Measurements from ENCODE around the gene PLCB1.

The PLCB1 gene

DNA sequence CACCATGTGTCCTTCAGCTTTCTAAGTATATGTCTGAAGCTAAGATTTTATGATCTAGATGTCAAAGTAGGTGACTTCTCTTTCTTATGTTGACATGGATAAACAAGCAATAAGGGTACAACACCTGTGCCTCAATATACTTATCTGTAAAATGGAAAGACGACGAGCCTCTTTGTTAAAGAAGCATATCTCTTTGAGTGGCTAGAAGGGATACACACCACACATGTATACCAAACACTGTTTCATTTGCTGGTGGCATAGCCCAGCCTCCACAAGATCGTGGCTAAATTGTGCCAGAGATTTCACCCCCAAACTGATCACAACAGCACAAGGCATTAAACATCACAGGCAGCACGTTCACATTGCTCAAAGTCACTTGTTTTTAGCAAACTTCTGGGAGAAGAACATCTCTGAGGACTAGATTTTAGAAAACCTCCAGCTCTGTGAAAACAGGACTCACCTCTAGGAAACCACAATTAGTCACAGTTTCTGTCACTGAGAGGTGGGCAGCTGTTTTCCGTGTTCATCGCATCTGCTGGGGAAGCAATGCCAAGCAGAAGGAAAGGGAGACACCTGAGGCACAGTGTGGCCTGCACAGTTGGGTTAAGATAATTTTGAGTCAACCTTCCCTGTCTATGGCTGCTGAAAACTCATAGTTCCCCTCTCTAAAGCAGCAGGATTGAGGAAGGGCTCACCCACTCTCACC is 673.8 kb downstream of the PLCB1 start:
- peaks cover 10% of the 10 kb centered on the region for H3K36me3 Mint-ChIP-seq (ENCODE audit: low read depth)
- H3K27ac Mint-ChIP-seq, result peak overlapping the region; percentile 39
- H3K9me3 Mint-ChIP-seq, result no peaks in the 10 kb centered on the region
- no peak for DNase-seq
- TF ChIP-seq, protein P1, sequence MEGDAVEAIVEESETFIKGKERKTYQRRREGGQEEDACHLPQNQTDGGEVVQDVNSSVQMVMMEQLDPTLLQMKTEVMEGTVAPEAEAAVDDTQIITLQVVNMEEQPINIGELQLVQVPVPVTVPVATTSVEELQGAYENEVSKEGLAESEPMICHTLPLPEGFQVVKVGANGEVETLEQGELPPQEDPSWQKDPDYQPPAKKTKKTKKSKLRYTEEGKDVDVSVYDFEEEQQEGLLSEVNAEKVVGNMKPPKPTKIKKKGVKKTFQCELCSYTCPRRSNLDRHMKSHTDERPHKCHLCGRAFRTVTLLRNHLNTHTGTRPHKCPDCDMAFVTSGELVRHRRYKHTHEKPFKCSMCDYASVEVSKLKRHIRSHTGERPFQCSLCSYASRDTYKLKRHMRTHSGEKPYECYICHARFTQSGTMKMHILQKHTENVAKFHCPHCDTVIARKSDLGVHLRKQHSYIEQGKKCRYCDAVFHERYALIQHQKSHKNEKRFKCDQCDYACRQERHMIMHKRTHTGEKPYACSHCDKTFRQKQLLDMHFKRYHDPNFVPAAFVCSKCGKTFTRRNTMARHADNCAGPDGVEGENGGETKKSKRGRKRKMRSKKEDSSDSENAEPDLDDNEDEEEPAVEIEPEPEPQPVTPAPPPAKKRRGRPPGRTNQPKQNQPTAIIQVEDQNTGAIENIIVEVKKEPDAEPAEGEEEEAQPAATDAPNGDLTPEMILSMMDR (IDR thresholded peaks at IDR 0.05), result no peak
- H3K27me3 Mint-ChIP-seq (ENCODE audit: low read depth, poor library complexity), result peaks cover 3% of the 10 kb centered on the region
- H3K4me1 Mint-ChIP-seq, result peaks cover 71% of the 10 kb centered on the region
- H3K4me3 Mint-ChIP-seq, result no peak overlapping the region

DNA sequence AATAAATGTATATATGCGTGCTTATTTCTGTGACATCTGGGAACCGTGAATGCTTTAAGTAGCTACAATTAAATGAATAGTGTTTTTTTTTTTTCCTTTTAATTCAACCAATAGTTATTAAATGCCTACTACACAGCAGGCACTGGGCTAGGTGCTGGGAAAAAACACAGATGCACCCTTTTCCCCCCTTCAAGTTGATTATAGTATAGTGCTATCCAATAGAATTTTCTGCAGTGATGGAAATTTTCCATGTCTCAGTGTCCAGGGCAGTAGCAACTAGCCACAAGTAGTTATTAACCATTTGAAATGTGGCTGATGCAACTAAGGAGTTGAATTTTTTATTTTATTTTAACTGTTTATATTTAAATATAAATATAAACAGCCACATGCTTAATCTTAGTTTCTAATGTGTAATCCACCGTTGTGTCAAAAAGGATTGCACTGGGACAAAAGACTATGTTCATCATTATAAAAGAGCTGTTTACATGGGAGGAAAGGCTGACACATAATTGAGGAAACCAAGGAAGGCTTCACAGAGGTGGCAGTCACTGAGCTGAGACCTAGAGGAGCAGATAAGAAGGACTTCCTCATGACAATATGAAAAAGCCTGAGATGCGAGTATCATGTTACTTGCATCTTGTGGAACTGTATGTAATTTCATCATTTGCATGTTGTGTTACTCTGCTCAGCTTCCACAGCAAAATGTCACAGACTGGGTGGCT is 675.6 kb downstream of the PLCB1 start:
- H3K27me3 Mint-ChIP-seq (ENCODE audit: low read depth, poor library complexity), result peaks cover 4% of the 10 kb centered on the region
- H3K36me3 Mint-ChIP-seq (ENCODE audit: low read depth), result peaks cover 4% of the 10 kb centered on the region
- H3K4me1 Mint-ChIP-seq, result peaks cover 64% of the 10 kb centered on the region
- H3K27ac Mint-ChIP-seq, result no peak overlapping the region
- TF ChIP-seq, protein P1 (IDR thresholded peaks at IDR 0.05), result no peak
- H3K4me3 Mint-ChIP-seq, result no peak overlapping the region
- DNase-seq, result no peak
- no peaks in the 10 kb centered on the region for H3K9me3 Mint-ChIP-seq

DNA sequence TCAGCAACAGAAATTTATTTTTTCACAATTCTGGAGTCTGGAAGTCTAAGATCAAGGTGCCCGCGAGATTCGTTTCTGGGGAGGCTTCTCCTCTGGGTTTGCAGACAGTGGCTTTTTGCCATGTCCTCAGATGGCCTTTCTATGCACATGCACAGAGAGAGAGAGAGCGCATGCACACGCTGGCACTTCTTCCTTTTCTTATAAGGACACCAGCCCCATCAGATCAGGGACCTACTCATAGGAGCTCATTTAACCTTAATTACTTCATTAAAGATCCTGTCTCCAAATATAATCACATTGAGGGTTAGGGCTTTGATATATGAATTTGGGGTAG is 676.1 kb downstream of the PLCB1 start:
- Mint-ChIP-seq H3K4me3 (no peak overlapping the region), H3K4me1 (peaks cover 61% of the 10 kb centered on the region), H3K27me3 (ENCODE audit: low read depth, poor library complexity) (peaks cover 4% of the 10 kb centered on the region), H3K27ac (peak overlapping the region; percentile 26), H3K36me3 (ENCODE audit: low read depth) (peaks cover 4% of the 10 kb centered on the region), H3K9me3 (no peaks in the 10 kb centered on the region)
- no peak for DNase-seq
- TF ChIP-seq, protein P1 (IDR thresholded peaks at IDR 0.05), result no peak

DNA sequence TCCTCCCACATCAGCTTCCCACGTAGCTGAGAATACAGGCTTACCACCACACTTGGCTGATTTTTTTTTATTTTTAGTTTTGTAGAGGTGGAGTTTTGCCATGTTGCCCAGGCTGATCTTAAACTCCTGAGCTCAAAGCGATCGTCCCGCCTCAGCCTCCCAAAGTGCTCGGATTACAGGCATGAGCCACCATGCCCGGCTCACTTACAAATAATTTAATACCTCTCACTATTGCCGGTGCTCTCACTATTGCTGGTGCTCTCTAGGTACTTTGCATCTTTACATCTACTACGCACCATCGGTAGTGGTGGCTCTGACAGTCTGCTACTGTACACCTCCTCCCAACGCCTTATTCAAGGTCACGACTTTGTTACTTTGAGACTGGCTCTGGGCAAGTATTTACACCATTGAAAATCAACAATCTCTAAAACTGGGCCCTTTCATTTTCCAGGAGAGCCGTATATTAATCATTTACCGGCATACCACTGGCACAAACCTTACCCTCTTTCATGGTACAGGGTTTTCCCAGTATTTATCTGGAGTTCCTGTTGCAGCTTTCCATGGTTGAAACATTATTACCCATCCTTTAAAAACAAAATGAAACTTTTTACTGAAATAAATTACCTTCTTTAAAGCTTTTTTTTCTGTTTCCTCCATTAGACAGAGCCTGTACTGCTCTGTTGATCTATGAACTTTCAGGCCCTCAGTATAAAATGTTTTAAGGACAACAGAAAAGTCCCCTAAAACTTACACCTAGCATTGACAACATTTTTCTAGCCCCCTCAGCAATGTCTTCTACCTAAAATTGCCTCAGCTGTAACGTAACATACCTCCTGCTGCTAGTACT is 677.3 kb downstream of the PLCB1 start:
- H3K4me3 Mint-ChIP-seq, result peak overlapping the region; percentile 45

DNA sequence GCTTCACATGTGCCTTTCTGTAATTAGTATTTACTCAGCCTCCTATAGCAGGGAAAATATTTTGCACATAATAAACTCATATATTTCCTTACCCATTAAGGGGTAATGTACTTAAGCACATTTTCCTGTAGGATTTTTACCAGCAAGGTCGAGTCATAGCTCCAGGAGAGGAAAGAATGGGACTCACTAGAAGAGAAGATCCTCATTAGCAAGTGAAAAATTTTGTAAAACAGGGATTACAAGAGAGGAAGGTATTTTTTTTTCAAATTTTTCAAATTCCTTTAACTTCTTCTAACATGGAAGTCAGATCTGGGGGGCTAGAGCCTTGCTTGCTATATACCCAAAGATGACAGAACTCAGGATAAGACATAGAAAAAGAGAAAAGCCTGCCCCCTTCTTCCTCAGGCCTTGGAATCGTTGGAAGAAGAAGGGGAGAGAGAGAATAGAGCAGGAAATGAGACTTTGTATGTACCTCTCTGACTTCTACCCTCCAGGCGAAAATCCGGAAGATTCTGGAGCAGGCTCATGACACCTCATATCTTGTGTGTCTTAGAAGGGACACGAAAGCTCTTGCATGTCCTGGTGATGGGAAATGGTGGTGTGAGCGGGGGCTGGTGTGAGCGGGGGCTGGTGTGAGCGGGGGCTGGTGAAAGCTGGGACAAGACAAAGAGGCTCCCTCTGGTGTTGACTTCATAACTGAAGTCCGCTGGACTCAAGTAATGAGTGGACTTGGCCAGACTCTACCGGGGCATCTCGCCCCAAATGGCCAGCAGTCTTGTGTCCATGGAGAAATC is 679.9 kb downstream of the PLCB1 start:
- peaks cover 4% of the 10 kb centered on the region for H3K27me3 Mint-ChIP-seq (ENCODE audit: low read depth, poor library complexity)
- no peak overlapping the region for H3K4me3 Mint-ChIP-seq
- TF ChIP-seq, protein P1 (IDR thresholded peaks at IDR 0.05), result no peak
- no peak overlapping the region for H3K27ac Mint-ChIP-seq
- H3K9me3 Mint-ChIP-seq, result no peaks in the 10 kb centered on the region
- DNase-seq, result no peak
- peaks cover 39% of the 10 kb centered on the region for H3K4me1 Mint-ChIP-seq
- no peaks in the 10 kb centered on the region for H3K36me3 Mint-ChIP-seq (ENCODE audit: low read depth)

More for the DNA sequence above, 677.3 kb downstream of the PLCB1 start:
- Mint-ChIP-seq H3K9me3 (no peaks in the 10 kb centered on the region), H3K36me3 (ENCODE audit: low read depth) (no peaks in the 10 kb centered on the region), H3K27me3 (ENCODE audit: low read depth, poor library complexity) (peaks cover 4% of the 10 kb centered on the region), H3K4me1 (peaks cover 52% of the 10 kb centered on the region), H3K27ac (peak overlapping the region; percentile 79)
- DNase-seq, result no peak
- TF ChIP-seq, protein P1 (IDR thresholded peaks at IDR 0.05), result no peak
